GM18508 (cell line): ENCODE measurements around the gene IMPA2.
A peak's percentile ranks its signal among the peaks of the same experiment; 100 is the strongest.
"Not testable (repeated sequence)": the region's sequence is repeated elsewhere in the genome, so short reads cannot be mapped to it uniquely, and the experiment has no call there.

ENCODE experiments used
- ATAC-seq: cut with Tn5 transposase; IDR thresholded peaks from one replicate; pipeline ENCODE4 v1.9.1; 2021; ENCODE audit warnings: moderate number of reproducible peaks; ENCODE audit not compliant: insufficient read depth, unreplicated experiment

The IMPA2 gene

GRCh38 chr18:11960743-11961380 is 20.4 kb upstream of the IMPA2 start:
- no peak for ATAC-seq

- no peak for ATAC-seq
Measured at GRCh38 chr18:11962597-11962996, 18.7 kb upstream of the IMPA2 start.

GRCh38 chr18:11963991-11964484 is 17.3 kb upstream of the IMPA2 start:
- ATAC-seq: no peak

GRCh38 chr18:11969904-11970835 is 11.1 kb upstream of the IMPA2 start:
- ATAC-seq: no peak

GRCh38 chr18:11970836-11971226 is 10.5 kb upstream of the IMPA2 start:
- ATAC-seq: not testable (repeated sequence)

GRCh38 chr18:11972371-11973174 is 8.7 kb upstream of the IMPA2 start:
- ATAC-seq: no peak

GRCh38 chr18:11974741-11975325 is 6.5 kb upstream of the IMPA2 start:
- no peak for ATAC-seq

- ATAC-seq: no peak
Measured at GRCh38 chr18:11975723-11976122, 5.6 kb upstream of the IMPA2 start.

GRCh38 chr18:11976315-11977152 is 4.8 kb upstream of the IMPA2 start:
- no peak for ATAC-seq

GRCh38 chr18:11977153-11977466 is 4.2 kb upstream of the IMPA2 start:
- no peak for ATAC-seq

GRCh38 chr18:11978956-11979355 is 2.4 kb upstream of the IMPA2 start:
- no peak for ATAC-seq

GRCh38 chr18:11980163-11980493 is 1.2 kb upstream of the IMPA2 start:
- ATAC-seq: no peak

- peak; percentile 83 for ATAC-seq
Measured at GRCh38 chr18:11980494-11981191, 664 bp upstream of the IMPA2 start.

GRCh38 chr18:11981543-11982366 is 448 bp downstream of the IMPA2 start:
- ATAC-seq: peak; percentile 6

- ATAC-seq: no peak
Measured at GRCh38 chr18:11982981-11983380, 1.7 kb downstream of the IMPA2 start.

GRCh38 chr18:11983592-11983991 is 2.3 kb downstream of the IMPA2 start:
- no peak for ATAC-seq

- no peak for ATAC-seq
Measured at GRCh38 chr18:11984091-11984490, 2.8 kb downstream of the IMPA2 start.

- ATAC-seq: no peak
Measured at GRCh38 chr18:11985586-11985985, 4.3 kb downstream of the IMPA2 start.
